ENCODE data around the gene CBFA2T3. TPM values are rescaled to one million over a fixed set of nuclear protein-coding genes. Genes with fewer than 3 reads are reported as not detected.

Gene CBFA2T3
- total and polyA plus RNA-seq, 10 donors: 8.4 to 59.8 (median 26.3) TPM

DNA sequence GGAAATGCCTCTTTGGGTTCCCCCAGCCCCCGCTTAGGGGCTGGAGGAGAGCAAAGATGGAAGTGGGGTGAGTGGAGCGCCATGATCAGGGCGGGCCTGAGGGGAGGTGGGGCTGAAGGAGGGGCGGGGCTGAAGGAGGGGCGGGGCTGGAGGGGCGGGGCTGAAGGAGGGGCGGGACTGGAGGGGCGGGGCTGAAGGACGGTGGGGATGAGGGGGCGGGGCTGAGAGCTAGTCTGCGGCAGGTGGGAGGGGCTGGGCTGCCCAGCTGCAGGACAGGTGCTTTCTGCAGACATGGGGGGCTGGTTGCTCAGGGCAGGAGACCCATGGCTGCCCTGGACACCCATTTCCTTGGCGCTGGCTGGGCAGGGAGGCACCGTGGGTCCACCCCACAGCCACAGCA is 71.4 kb downstream of the CBFA2T3 start:
- no peak overlapping the region for H3K4me3 ChIP-seq
- peak overlapping the region in 5 of 8 donors; percentile 30 to 65 (median 51) for H3K27ac ChIP-seq
- H3K4me1 ChIP-seq: peaks cover under 1 to 88% (median 45%) of the 10 kb centered on the region in 6 donors
- TF ChIP-seq, protein P1, sequence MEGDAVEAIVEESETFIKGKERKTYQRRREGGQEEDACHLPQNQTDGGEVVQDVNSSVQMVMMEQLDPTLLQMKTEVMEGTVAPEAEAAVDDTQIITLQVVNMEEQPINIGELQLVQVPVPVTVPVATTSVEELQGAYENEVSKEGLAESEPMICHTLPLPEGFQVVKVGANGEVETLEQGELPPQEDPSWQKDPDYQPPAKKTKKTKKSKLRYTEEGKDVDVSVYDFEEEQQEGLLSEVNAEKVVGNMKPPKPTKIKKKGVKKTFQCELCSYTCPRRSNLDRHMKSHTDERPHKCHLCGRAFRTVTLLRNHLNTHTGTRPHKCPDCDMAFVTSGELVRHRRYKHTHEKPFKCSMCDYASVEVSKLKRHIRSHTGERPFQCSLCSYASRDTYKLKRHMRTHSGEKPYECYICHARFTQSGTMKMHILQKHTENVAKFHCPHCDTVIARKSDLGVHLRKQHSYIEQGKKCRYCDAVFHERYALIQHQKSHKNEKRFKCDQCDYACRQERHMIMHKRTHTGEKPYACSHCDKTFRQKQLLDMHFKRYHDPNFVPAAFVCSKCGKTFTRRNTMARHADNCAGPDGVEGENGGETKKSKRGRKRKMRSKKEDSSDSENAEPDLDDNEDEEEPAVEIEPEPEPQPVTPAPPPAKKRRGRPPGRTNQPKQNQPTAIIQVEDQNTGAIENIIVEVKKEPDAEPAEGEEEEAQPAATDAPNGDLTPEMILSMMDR (IDR thresholded peaks at IDR 0.05 in 8 of 11, conservative IDR thresholded peaks at IDR 0.05 in 3 of 11): no peak
- TF ChIP-seq POLR2AphosphoS5 (IDR thresholded peaks at IDR 0.05) (no peak), POLR2A (IDR thresholded peaks at IDR 0.05) (no peak)
- 55 to 63% (median 61%) methylated on average over 8 to 12 of the region's 13 CpGs for WGBS, 5 donors
- no peaks in the 10 kb centered on the region for H3K27me3 ChIP-seq (replicated peaks in 1 of 7)
- H3K36me3 ChIP-seq: peaks cover 0 to 49% (median 11%) of the 10 kb centered on the region in 6 donors
- no peak for DNase-seq
- intact Hi-C loops (cut with DNase I; ENCODE audit: low total_unique reads): no loop called here
- H3K9me3 ChIP-seq: no peaks in the 10 kb centered on the region

DNA sequence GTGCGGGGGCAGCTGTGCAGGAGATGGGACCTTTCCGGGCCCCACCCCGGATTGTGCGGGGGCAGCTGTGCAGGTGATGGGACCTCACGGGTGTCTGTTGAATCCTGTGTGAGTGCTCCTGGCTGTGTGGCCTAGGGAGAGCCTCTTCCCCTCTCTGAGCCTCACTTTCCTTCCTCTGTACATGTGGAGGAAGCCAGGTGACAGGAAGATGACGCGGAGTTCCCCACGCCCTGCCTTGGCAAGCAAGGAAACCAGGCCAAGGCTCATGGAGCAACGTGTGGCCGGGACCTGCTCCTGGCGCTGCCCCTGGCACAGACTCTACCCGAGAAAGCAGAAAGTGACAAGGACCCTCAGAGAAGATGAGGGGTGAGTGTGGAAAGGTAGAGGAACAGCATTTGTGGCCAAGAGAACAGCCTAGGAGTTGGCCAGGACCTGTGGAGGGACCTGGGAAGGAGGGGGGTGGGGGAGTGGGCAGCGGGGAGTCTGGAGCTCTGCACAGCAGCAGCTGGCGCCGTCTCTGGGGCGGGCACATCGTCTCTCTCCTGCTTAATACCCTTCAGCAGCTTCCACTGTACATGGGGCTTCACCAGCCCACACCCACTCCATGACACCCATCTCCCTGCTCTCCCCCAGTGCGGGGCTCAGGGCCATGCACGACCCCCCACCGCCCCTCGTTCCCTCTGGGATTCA is 72.2 kb downstream of the CBFA2T3 start:
- Histone ChIP-seq H3K27ac (peak overlapping the region in 5 of 8 donors; percentile 30 to 65 (median 51)), H3K36me3 (peaks cover 0 to 56% (median 19%) of the 10 kb centered on the region in 6 donors)

DNA sequence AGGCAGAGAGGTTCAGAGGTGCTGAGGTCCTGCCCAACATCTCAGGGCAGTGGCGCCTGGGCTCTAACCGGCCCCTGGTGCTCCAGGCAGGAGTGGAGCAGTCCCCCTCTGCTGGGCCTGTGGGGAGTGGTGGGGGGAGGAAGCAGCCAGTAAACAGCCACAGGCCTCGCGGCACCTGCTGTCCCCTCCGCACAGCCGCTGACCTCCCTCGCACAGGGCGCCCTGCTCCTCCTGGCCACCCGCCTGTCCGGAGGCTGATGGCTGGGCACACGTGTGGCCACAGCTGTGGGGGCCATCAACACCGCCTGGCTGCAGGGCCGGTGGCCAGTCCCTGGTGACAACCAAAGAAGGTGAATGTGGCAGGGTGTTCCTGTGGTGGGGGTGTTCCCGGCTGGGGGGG is 73.7 kb downstream of the CBFA2T3 start:
- Histone ChIP-seq H3K4me1 (peaks cover 0 to 75% (median 38%) of the 10 kb centered on the region in 6 donors), H3K4me3 (no peak overlapping the region), H3K36me3 (peaks cover 0 to 65% (median 28%) of the 10 kb centered on the region in 6 donors), H3K27me3 (replicated peaks in 1 of 7) (no peaks in the 10 kb centered on the region), H3K9me3 (no peaks in the 10 kb centered on the region), H3K27ac (no peak overlapping the region)
- TF ChIP-seq, protein P1 (IDR thresholded peaks at IDR 0.05 in 8 of 11, conservative IDR thresholded peaks at IDR 0.05 in 3 of 11): no peak
- TF ChIP-seq POLR2A (IDR thresholded peaks at IDR 0.05) (no peak), POLR2AphosphoS5 (IDR thresholded peaks at IDR 0.05) (peak in 1 of 3 donors; percentile 13)
- DNase-seq: no peak
- intact Hi-C loops (cut with DNase I; ENCODE audit: low total_unique reads): no loop called here
- WGBS, 5 donors: 33 to 85% (median 81%) methylated on average over 1 to 14 of the region's 14 CpGs; no CpG with 5 or more reads in 1 of the 5 donors

More for the DNA sequence above, 72.2 kb downstream of the CBFA2T3 start:
- Histone ChIP-seq H3K9me3 (no peaks in the 10 kb centered on the region), H3K4me3 (no peak overlapping the region), H3K4me1 (peaks cover 0 to 85% (median 43%) of the 10 kb centered on the region in 6 donors), H3K27me3 (replicated peaks in 1 of 7) (no peaks in the 10 kb centered on the region)
- no peak for DNase-seq
- WGBS, 5 donors: 63 to 72% (median 69%) methylated on average over 17 to 21 of the region's 21 CpGs
- intact Hi-C loops (cut with DNase I; ENCODE audit: low total_unique reads): no loop called here
- TF ChIP-seq POLR2AphosphoS5 (IDR thresholded peaks at IDR 0.05) (peak; percentile 63 to 70 (median 65)), POLR2A (IDR thresholded peaks at IDR 0.05) (no peak)
- TF ChIP-seq, protein P1 (IDR thresholded peaks at IDR 0.05 in 8 of 11, conservative IDR thresholded peaks at IDR 0.05 in 3 of 11): no peak

DNA sequence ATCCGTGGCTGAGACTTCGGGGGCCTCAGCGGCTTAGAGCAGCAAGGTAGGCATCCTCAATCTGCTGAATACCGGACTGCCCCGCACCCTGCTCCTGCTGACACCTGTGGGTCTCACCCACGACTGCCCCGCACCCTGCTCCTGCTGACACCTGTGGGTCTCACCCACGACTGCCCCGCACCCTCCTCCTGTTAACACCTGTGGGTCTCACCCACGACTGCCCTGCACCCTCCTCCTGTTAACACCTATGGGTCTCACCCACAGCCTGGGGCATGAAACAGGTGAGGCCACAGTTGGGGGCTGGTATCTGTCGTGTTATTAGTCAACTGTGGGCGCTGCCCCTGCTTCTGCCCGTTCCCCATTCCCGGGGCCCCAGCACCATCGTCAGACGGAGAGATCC is 74.3 kb downstream of the CBFA2T3 start:
- intact Hi-C loops (cut with DNase I; ENCODE audit: low total_unique reads): no loop called here

More for the DNA sequence above, 74.3 kb downstream of the CBFA2T3 start:
- H3K27ac ChIP-seq: no peak overlapping the region
- TF ChIP-seq, protein P1 (IDR thresholded peaks at IDR 0.05 in 8 of 11, conservative IDR thresholded peaks at IDR 0.05 in 3 of 11): no peak
- no peaks in the 10 kb centered on the region for H3K27me3 ChIP-seq (replicated peaks in 1 of 7)
- peaks cover 0 to 70% (median 32%) of the 10 kb centered on the region in 6 donors for H3K36me3 ChIP-seq
- no peak for DNase-seq
- H3K4me3 ChIP-seq: no peak overlapping the region
- no peaks in the 10 kb centered on the region for H3K9me3 ChIP-seq
- WGBS, 5 donors: 72 to 83% (median 81%) methylated on average over 13 to 16 of the region's 16 CpGs
- peaks cover 0 to 70% (median 38%) of the 10 kb centered on the region in 6 donors for H3K4me1 ChIP-seq

All from spleen (tissue), 11 donors.